Activated CD8-positive, alpha-beta T cell treated with anti-CD3 and anti-CD28 coated beads for 36 hours (primary cell): ENCODE results near the gene NLRP6. TPM values are rescaled to one million over a fixed set of nuclear protein-coding genes. Genes with fewer than 3 reads are reported as not detected.

ENCODE experiments used
- ATAC-seq: fragments of 200-7000 bp; cut with Tn5 transposase; one replicate; pipeline ENCODE4 v1.10.0; 2021; ENCODE audit warnings: mild to moderate bottlenecking, moderate library complexity
- CTCF ChIA-PET: fragments of 350-600 bp; sonication (Branson Sonifier 250); formaldehyde crosslinking; loops from one replicate; lab custom pipeline; 2021; ENCODE audit warnings: antibody characterized with exemption; lab: Charles Lee
- POLR2A ChIA-PET: fragments of 350-600 bp; sonication (Branson Sonifier 250); formaldehyde crosslinking; loops from one replicate; lab custom pipeline; 2021; ENCODE audit warnings: antibody characterized with exemption; lab: Charles Lee
- DNase-seq: peaks from one replicate; pipeline ENCODE4 v3.0.0-alpha.2; 2020
- H3K27ac Mint-ChIP-seq: one replicate; pipeline ENCODE4 v1.8.0; 2021; ENCODE audit warnings: mild to moderate bottlenecking, mixed read lengths
- H3K27me3 Mint-ChIP-seq: one replicate; pipeline ENCODE4 v1.8.0; 2021; ENCODE audit warnings: mixed read lengths
- H3K36me3 Mint-ChIP-seq: one replicate; pipeline ENCODE4 v1.8.0; 2021; ENCODE audit warnings: low read depth, mixed read lengths
- H3K4me1 Mint-ChIP-seq: one replicate; pipeline ENCODE4 v1.8.0; 2021; ENCODE audit warnings: low read depth, mixed read lengths
- H3K4me3 Mint-ChIP-seq: one replicate; pipeline ENCODE4 v1.8.0; 2021; ENCODE audit warnings: mild to moderate bottlenecking, moderate library complexity, mixed read lengths
- H3K9me3 Mint-ChIP-seq: one replicate; pipeline ENCODE4 v1.8.0; 2021; ENCODE audit warnings: mixed read lengths
- CTCF ChIP-seq: fragments of 200-600 bp; IDR thresholded peaks from one replicate; pipeline ENCODE4 v1.8.0; 2022; ENCODE audit warnings: antibody characterized with exemption, mild to moderate bottlenecking
- intact Hi-C: fragments of 100-400 bp; cut with micrococcal nuclease; formaldehyde crosslinking; loops from one replicate; pipeline ENCODE4 v1.10.0; 2022
- total RNA-seq, 2 experiments: library from RNA; stranded (reverse); gene quantifications; one replicate each; pipeline ENCODE4 v1.2.3, GENCODE V29; 2021

The NLRP6 gene
- total RNA-seq, 2 experiments from 2014 or later: 3.3 to 3.4 TPM

DNA sequence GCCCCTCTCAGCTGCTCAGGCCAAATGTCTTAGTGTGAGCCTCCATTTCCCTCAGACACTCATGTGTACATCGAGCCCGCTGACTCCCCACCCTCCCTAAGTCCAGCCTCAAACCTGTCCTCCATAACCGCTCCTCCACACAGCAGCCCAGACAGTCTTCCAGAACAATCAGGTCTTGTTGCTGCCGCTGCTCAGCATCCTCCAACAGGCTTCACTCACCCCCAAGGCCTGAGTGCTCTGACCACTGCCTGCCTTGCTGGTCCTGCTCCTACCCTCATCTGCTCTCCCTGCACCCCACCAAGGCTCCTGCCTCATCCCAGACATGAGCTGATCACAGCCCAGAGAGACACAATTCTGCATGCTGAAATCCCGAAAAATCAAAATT, 24.3 kb upstream of the NLRP6 start:
- ChIA-PET CTCF (interaction anchor here (1.2 kb wide), 1 partner anchor 10 kb away, joined by 5 read pairs; no protein-coding TSS in a partner anchor), POLR2A (no interaction called here)
- Mint-ChIP-seq H3K9me3 (no peaks in the 10 kb centered on the region), H3K36me3 (peaks cover 29% of the 10 kb centered on the region), H3K27me3 (no peaks in the 10 kb centered on the region), H3K27ac (no peak overlapping the region), H3K4me1 (peaks cover 14% of the 10 kb centered on the region), H3K4me3 (no peak overlapping the region)
- no peak for TF ChIP-seq CTCF
- no peak for ATAC-seq
- intact Hi-C loops: no loop called here
- DNase-seq: no peak

DNA sequence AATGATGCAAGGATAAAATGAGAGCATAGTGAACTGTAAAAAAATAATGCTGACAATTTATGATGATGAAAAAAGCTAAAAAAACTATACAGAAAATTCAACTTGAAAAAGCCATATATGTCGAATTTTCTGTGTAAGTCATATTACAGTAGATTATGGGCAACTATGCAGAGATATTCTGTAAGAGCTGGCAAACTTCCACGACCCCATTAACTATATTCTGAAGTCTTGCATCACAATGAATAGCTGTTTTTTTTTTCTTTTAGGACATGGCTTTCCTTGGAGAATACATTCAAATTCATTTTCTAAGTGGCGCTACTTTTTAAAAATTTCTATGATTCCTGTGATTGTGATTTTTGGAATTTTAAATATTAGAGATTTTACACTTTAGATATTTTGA, 23.0 kb upstream of the NLRP6 start:
- Mint-ChIP-seq H3K27ac (no peak overlapping the region), H3K27me3 (no peaks in the 10 kb centered on the region), H3K4me1 (peaks cover 10% of the 10 kb centered on the region), H3K36me3 (peaks cover 24% of the 10 kb centered on the region), H3K9me3 (no peaks in the 10 kb centered on the region), H3K4me3 (no peak overlapping the region)
- CTCF ChIA-PET: no interaction called here
- DNase-seq: no peak
- ATAC-seq: no peak
- POLR2A ChIA-PET: no interaction called here
- intact Hi-C loops: no loop called here
- TF ChIP-seq CTCF: no peak

DNA sequence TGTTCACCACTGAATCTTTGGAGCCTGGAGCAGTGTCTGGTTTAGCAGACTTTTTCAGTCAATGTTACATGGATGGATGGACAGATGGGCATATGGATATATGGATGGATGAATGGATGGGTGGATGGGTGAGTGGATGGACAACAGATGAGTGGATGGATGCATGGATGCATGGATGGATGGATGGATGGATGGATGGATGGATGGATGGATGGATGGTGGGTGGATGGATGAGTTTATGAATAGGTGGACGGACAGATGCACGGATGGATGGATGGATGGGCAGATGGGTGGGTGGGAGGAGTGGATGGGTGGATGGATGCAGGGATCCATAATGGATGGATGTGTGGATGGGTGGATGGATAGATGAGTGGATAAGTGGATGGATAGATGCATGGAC, 22.4 kb upstream of the NLRP6 start:
- H3K27ac Mint-ChIP-seq: no peak overlapping the region

DNA sequence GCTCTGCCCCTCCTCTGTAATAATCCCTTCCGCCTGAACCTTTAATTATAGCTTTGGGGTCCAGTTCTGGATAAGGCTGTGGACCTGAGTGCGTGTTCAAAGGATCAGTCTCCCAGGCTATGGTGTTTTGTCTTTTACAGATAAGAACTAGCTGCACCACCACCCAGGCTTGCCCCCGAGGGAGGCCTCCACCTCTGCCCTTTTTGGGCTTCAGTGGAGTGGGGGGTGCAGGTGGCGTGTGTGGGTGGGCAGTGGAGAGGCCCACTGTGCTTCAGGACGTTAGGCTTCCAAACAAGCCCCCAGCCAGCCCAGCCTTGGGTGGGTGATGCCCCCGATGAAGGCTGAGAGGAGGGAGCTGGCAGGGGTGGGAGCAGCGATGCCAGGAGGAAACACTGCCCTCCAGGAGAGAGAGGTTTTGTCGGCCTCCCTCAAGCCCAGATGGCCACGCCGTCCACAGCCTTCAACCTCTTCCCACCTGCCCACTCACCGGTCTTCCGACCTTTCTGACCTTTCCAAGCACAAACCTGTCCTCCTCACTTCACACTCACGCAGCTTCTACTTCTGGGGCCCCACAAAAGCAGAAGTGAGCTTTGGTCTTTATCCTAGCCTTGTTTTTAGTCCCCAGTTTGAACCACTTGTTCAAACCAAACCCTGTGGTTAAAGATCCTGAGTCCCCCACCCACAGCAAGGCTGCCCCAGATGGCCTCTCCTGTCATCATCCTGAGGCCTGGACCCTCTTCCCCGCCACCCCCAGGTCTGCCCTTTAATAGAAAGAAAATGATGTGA, 21.1 kb upstream of the NLRP6 start:
- no peak for TF ChIP-seq CTCF
- no peak overlapping the region for H3K4me3 Mint-ChIP-seq
- DNase-seq (no peak), ATAC-seq (no peak)
- no peak overlapping the region for H3K27ac Mint-ChIP-seq
- intact Hi-C loops: no loop called here
- ChIA-PET POLR2A (interaction anchor here (0.6 to 2.7 kb wide), 4 partner anchors 9 to 19 kb away, joined by 3 to 9 read pairs (median 3); no protein-coding TSS in a partner anchor), CTCF (interaction anchor here (1.6 kb wide), 1 partner anchor 22 kb away, joined by 5 read pairs; the partner anchor contains the start of gene NLRP6)
- no peaks in the 10 kb centered on the region for H3K27me3 Mint-ChIP-seq
- peaks cover 8% of the 10 kb centered on the region for H3K36me3 Mint-ChIP-seq
- no peaks in the 10 kb centered on the region for H3K4me1 Mint-ChIP-seq
- no peaks in the 10 kb centered on the region for H3K9me3 Mint-ChIP-seq

More for the DNA sequence above, 22.4 kb upstream of the NLRP6 start:
- no peak for TF ChIP-seq CTCF
- Mint-ChIP-seq H3K9me3 (no peaks in the 10 kb centered on the region), H3K27me3 (no peaks in the 10 kb centered on the region), H3K4me1 (peaks cover 5% of the 10 kb centered on the region), H3K36me3 (peaks cover 18% of the 10 kb centered on the region), H3K4me3 (no peak overlapping the region)
- no peak for DNase-seq
- intact Hi-C loops: no loop called here
- POLR2A ChIA-PET: interaction anchor here (0.6 kb wide), 1 partner anchor 585 kb away, joined by 3 read pairs; no protein-coding TSS in a partner anchor
- no peak for ATAC-seq
- CTCF ChIA-PET: interaction anchor here (0.6 kb wide), 1 partner anchor 85 kb away, joined by 3 read pairs; no protein-coding TSS in a partner anchor
